HepG2 (cell line): ENCODE data around the gene LYZL2. TPM values are rescaled to one million over a fixed set of nuclear protein-coding genes. Genes with fewer than 3 reads are reported as not detected.

Experiments used
- ATAC-seq: fragments of 200-7000 bp; cut with Tn5 transposase; 3 replicates; pipeline ENCODE4 v1.9.1; 2020; ENCODE audit warnings: mild to moderate bottlenecking, moderate library complexity
- BruUV-seq: library from RNA; stranded (reverse); fragments of 400-500 nt; replicated peaks from 2 replicates; lab custom pipeline; 2021; lab: Mats Ljungman, UMichigan
- CTCF ChIA-PET: fragments of 300-600 bp; formaldehyde crosslinking; extraction: SDS; loops from one replicate; lab custom pipeline; 2021; ENCODE audit warnings: low total read pairs, inconsistent platforms, low intra/inter-chr PET ratio; lab: Yijun Ruan, JAX
- POLR2A ChIA-PET: fragments of 350-600 bp; sonication (Branson Sonifier 250); formaldehyde crosslinking; loops from one replicate; lab custom pipeline; 2020; ENCODE audit warnings: antibody characterized with exemption, inconsistent platforms; lab: Yijun Ruan, JAX
- DNase-seq: peaks from one replicate; pipeline ENCODE4 v3.0.0-alpha.2; 2015; ENCODE audit warnings: low spot score
- FAIRE-seq: peaks from 3 replicates; lab custom pipeline; 2011; peaks lifted over from hg19 to GRCh38; lab: Jason Lieb, UNC
- H2AFZ ChIP-seq: one replicate; pipeline ENCODE4 v1.6.1; 2011; ENCODE audit warnings: low read length, inconsistent platforms
- H3K27ac ChIP-seq: fragments of 300-600 bp; 3 replicates; pipeline ENCODE4 v1.8.0; 2011; ENCODE audit warnings: mixed run types, mild to moderate bottlenecking, mixed read lengths, low read length, inconsistent platforms; ENCODE audit not compliant: insufficient read depth; ENCODE audit errors: extremely low read length
- H3K27me3 ChIP-seq, 2 experiments: fragments of 200-600 bp in 1 of 2; 2 replicates in 1 of 2; 3 replicates in 1 of 2; pipeline versions ENCODE4 v1.6.0 to v1.8.0; 2011; ENCODE audit warnings: low read length in 2 of 2, mild to moderate bottlenecking in 2 of 2, moderate library complexity in 2 of 2, inconsistent platforms in 1 of 2; ENCODE audit not compliant: insufficient read depth in 2 of 2, control insufficient read depth in 1 of 2
- H3K36me3 ChIP-seq, 2 experiments: fragments of 200-600 bp in 1 of 2; replicated peaks in 1 of 2; 2 replicates in 1 of 2; 3 replicates in 1 of 2; pipeline versions ENCODE4 v1.5.1 to v1.8.0; 2011; ENCODE audit warnings: low read length in 2 of 2, inconsistent platforms in 1 of 2; ENCODE audit not compliant: insufficient read depth in 2 of 2, control insufficient read depth in 1 of 2
- H3K4me1 ChIP-seq: 2 replicates; pipeline ENCODE4 v1.5.1; 2012; ENCODE audit warnings: low read length, inconsistent platforms; ENCODE audit not compliant: insufficient read depth
- H3K4me2 ChIP-seq: 2 replicates; pipeline ENCODE4 v1.6.0; 2011; ENCODE audit warnings: low read depth, low read length, inconsistent platforms
- H3K4me3 ChIP-seq, 3 experiments: fragments of 200-600 bp in 1 of 3; sonication (generic), shearing (Covaris generic) in 1 of 3; replicated peaks in 1 of 3; 2 replicates each; pipeline ENCODE4 v1.5.1; 2011 to 2016; ENCODE audit warnings: low read length in 3 of 3, inconsistent platforms in 2 of 3, low read depth in 2 of 3, mild to moderate bottlenecking in 2 of 3, control low read depth in 1 of 3, mixed read lengths in 1 of 3; ENCODE audit not compliant: insufficient read depth in 1 of 3
- H3K79me2 ChIP-seq: one replicate; pipeline ENCODE4 v1.6.1; 2011; ENCODE audit warnings: low read length, inconsistent platforms; ENCODE audit not compliant: insufficient read depth
- H3K9ac ChIP-seq: 2 replicates; pipeline ENCODE4 v1.6.0; 2011; ENCODE audit warnings: mild to moderate bottlenecking, low read depth, low read length, inconsistent platforms; ENCODE audit not compliant: insufficient read depth
- H3K9me3 ChIP-seq: 2 replicates; pipeline ENCODE4 v1.5.1; 2012; ENCODE audit warnings: mild to moderate bottlenecking, low read length
- H4K20me1 ChIP-seq: 2 replicates; pipeline ENCODE4 v1.6.0; 2011; ENCODE audit warnings: inconsistent platforms, mild to moderate bottlenecking, low read length, moderate library complexity; ENCODE audit not compliant: insufficient read depth
- ATF6 ChIP-seq: sonication (generic); formaldehyde crosslinking; conservative IDR thresholded peaks from 2 replicates; pipeline ENCODE4 v1.4.0; 2020; ENCODE audit warnings: missing genetic modification reagents
- BCL6 ChIP-seq: IDR thresholded peaks from 2 replicates; pipeline ENCODE4 v1.6.1; 2016; ENCODE audit warnings: missing genetic modification reagents, missing compliant biosample characterization
- CTCF ChIP-seq: sonication (generic); formaldehyde crosslinking; IDR thresholded peaks from 2 replicates; pipeline ENCODE4 v1.5.0; 2020; ENCODE audit warnings: mild to moderate bottlenecking, missing genetic modification reagents, moderate library complexity
- EP300 ChIP-seq, 3 experiments: sonication (generic) in 1 of 3; formaldehyde crosslinking in 1 of 3; IDR thresholded peaks; 2 replicates each; pipeline versions ENCODE4 v1.5.1 to v1.6.1; 2011 to 2020; ENCODE audit warnings: low read depth in 2 of 3, low read length in 2 of 3, borderline replicate concordance in 1 of 3, improper control_type of control experiment in 1 of 3, mild to moderate bottlenecking in 1 of 3, missing genetic modification reagents in 1 of 3, moderate library complexity in 1 of 3
- HMGXB4 ChIP-seq, 2 experiments: sonication (generic) in 1 of 2; formaldehyde crosslinking in 1 of 2; IDR thresholded peaks; 2 replicates each; pipeline versions ENCODE4 v1.4.0 to v1.6.1; 2018 to 2020; ENCODE audit warnings: missing genetic modification reagents in 2 of 2, borderline replicate concordance in 1 of 2, low read depth in 1 of 2, mild to moderate bottlenecking in 1 of 2, missing biosample characterization in 1 of 2
- PRDM4 ChIP-seq: sonication (generic); formaldehyde crosslinking; IDR thresholded peaks from 2 replicates; pipeline ENCODE4 v1.9.0; 2021; ENCODE audit warnings: missing genetic modification reagents, borderline replicate concordance
- TIGD3 ChIP-seq: sonication (generic); formaldehyde crosslinking; IDR thresholded peaks from 2 replicates; pipeline ENCODE4 v1.5.1; 2020; ENCODE audit warnings: mild to moderate bottlenecking, missing genetic modification reagents, borderline replicate concordance
- ZNF317 ChIP-seq: sonication (generic); formaldehyde crosslinking; IDR thresholded peaks from 2 replicates; pipeline ENCODE4 v1.5.0; 2020; ENCODE audit warnings: mild to moderate bottlenecking, missing genetic modification reagents
- ZNF550 ChIP-seq: sonication (generic); formaldehyde crosslinking; IDR thresholded peaks from 2 replicates; pipeline ENCODE4 v1.4.0; 2020; ENCODE audit warnings: mild to moderate bottlenecking, missing genetic modification reagents, borderline replicate concordance
- ZNF576 ChIP-seq: sonication (generic); formaldehyde crosslinking; IDR thresholded peaks from 2 replicates; pipeline ENCODE4 v1.4.0; 2020; ENCODE audit warnings: mild to moderate bottlenecking, missing genetic modification reagents
- WGBS: methylation state at CpG from one replicate; pipeline ENCODE4 v1.1.6; 2017; ENCODE audit warnings: low lambda C conversion rate; 5-methylcytosine and 5-hydroxymethylcytosine counted together
- in situ Hi-C: cut with HindIII; loops from 2 replicates; pipeline ENCODE4 v1.10.0; 2017; ENCODE audit warnings: low pct_unique_long_range_greater_than_20kb; ENCODE audit not compliant: extremely low pct_ligation_motif_present
- intact Hi-C: fragments of 100-400 bp; cut with micrococcal nuclease; formaldehyde crosslinking; loops from one replicate; pipeline ENCODE4 v1.10.0; 2022; ENCODE audit not compliant: unreplicated experiment
- polyA plus RNA-seq, 8 experiments: library from polyadenylated mRNA; depleted of rRNA in 3 of 8; stranded (reverse) in 7 of 8; unstranded in 1 of 8; fragments of >200 nt; fragmentation: Illumina TruSeq in 4 of 8; extraction: Trizol in 4 of 8; gene quantifications; 2 replicates each; pipeline versions ENCODE4 v1.2.1 to v1.2.3, GENCODE V29; 2011 to 2016; ENCODE audit warnings: low read depth in 4 of 8, missing spikeins in 1 of 8, mixed read lengths in 1 of 8; ENCODE audit not compliant: insufficient read depth in 1 of 8
- total RNA-seq, 5 experiments: library from RNA; depleted of rRNA; stranded (reverse); fragments of >200 nt; fragmentation: Illumina TruSeq; extraction: Trizol; gene quantifications; 2 replicates each; pipeline ENCODE4 v1.2.3, GENCODE V29; 2016; ENCODE audit warnings: low read depth in 1 of 5

Gene LYZL2
- total and polyA plus RNA-seq, 2 of the 13 experiments (the other 11 are each of a cell fraction or from before 2014, with no cell fraction given) = 0.20 to 0.63 TPM

- no peak overlapping the region for H3K4me2 ChIP-seq
- H4K20me1 ChIP-seq = no peaks in the 10 kb centered on the region
- intact Hi-C loops = loop anchor here (1.0 kb wide), 1 partner anchor 34 kb away; no protein-coding TSS in a partner anchor
- POLR2A ChIA-PET = interaction anchor here (1.1 kb wide), 1 partner anchor 35 kb away, joined by 4 read pairs; no protein-coding TSS in a partner anchor
- peaks cover 45% of the 10 kb centered on the region for H3K4me1 ChIP-seq
- peaks cover 0 to 4% of the 10 kb centered on the region in 2 experiments; a peak in 1 of 5 replicates for H3K27me3 ChIP-seq
- CTCF ChIA-PET = no interaction called here
- DNase-seq (peak; percentile 53), FAIRE-seq (no peak), ATAC-seq (no peak)
- no peak overlapping the region for H3K27ac ChIP-seq
- H2AFZ ChIP-seq = no peak overlapping the region
- H3K9me3 ChIP-seq = no peaks in the 10 kb centered on the region
- no peaks in the 10 kb centered on the region for H3K36me3 ChIP-seq
- 39% methylated on average over 5 of the region's 6 CpGs for WGBS
- in situ Hi-C loops = no loop called here
- H3K79me2 ChIP-seq = no peaks in the 10 kb centered on the region
- BruUV-seq = no TSS peak
- no peak overlapping the region for H3K9ac ChIP-seq
- no peak overlapping the region for H3K4me3 ChIP-seq
- TF ChIP-seq EP300 (IDR thresholded peaks at IDR 0.05; ENCODE audit: low read depth in 2 of 2, low read length in 2 of 2) = no peak
- TF ChIP-seq EP300 (CRISPR knock-in tag; IDR thresholded peaks at IDR 0.05; ENCODE audit: borderline replicate concordance) = no peak
- no peak for TF ChIP-seq PRDM4
- TF ChIP-seq HMGXB4 (CRISPR knock-in tag; IDR thresholded peaks at IDR 0.05; ENCODE audit: borderline replicate concordance in 1 of 2, low read depth in 1 of 2) = 0 out of 4 replicates have a peak, but pooled peaks of 1 of the 2 experiments have one; percentile 30
- no peak for TF ChIP-seq ATF6
- TF ChIP-seq BCL6 (CRISPR knock-in tag) = no peak
- TF ChIP-seq ZNF550 (CRISPR knock-in tag) = no peak
- no peak for TF ChIP-seq ZNF317
- TF ChIP-seq CTCF = peak; percentile 66
- TF ChIP-seq TIGD3 (CRISPR knock-in tag) = no peak
- peak; percentile 97; the same call in 1 of the 2 replicates for TF ChIP-seq ZNF576 (CRISPR knock-in tag)
These were observed 10.6 kb upstream of the LYZL2 start for GRCh38 chr10:30639946-30640786.
